HG02610 (cell line): Measurements from ENCODE around the gene TCF3.
A peak's percentile ranks its signal among the peaks of the same experiment; 100 is the strongest.
"Not testable (repeated sequence)": the region's sequence is repeated elsewhere in the genome, so short reads cannot be mapped to it uniquely, and the experiment has no call there.

Source experiments
- ATAC-seq: cut with Tn5 transposase; IDR thresholded peaks from one replicate; pipeline ENCODE4 v1.9.1; 2021; ENCODE audit warnings: mild to moderate bottlenecking, moderate library complexity; ENCODE audit not compliant: unreplicated experiment

TCF3 gene

GRCh38 chr19:1673645-1674292 lies 21.4 kb upstream of the TCF3 start:
- no peak for ATAC-seq

- ATAC-seq = no peak
Measured at GRCh38 chr19:1672769-1673644, 20.6 kb upstream of the TCF3 start.

GRCh38 chr19:1672038-1672768 lies 19.8 kb upstream of the TCF3 start:
- ATAC-seq = no peak

- ATAC-seq = no peak
Measured at GRCh38 chr19:1671716-1672037, 19.3 kb upstream of the TCF3 start.

GRCh38 chr19:1670747-1671146 lies 18.3 kb upstream of the TCF3 start:
- ATAC-seq = not testable (repeated sequence)

- peak; percentile 38 for ATAC-seq
Measured at GRCh38 chr19:1668486-1669270, 16.3 kb upstream of the TCF3 start.

- ATAC-seq = no peak
Measured at GRCh38 chr19:1668048-1668485, 15.7 kb upstream of the TCF3 start.

- no peak for ATAC-seq
Measured at GRCh38 chr19:1665565-1666047, 13.2 kb upstream of the TCF3 start.

GRCh38 chr19:1663852-1664251 lies 11.4 kb upstream of the TCF3 start:
- ATAC-seq = peak; percentile 32

GRCh38 chr19:1663227-1663626 lies 10.8 kb upstream of the TCF3 start:
- not testable (repeated sequence) for ATAC-seq

GRCh38 chr19:1661995-1662394 lies 9.6 kb upstream of the TCF3 start:
- ATAC-seq = no peak

GRCh38 chr19:1659084-1659427 lies 6.6 kb upstream of the TCF3 start:
- ATAC-seq = no peak

GRCh38 chr19:1658150-1659083 lies 6.0 kb upstream of the TCF3 start:
- ATAC-seq = no peak

- ATAC-seq = no peak
Measured at GRCh38 chr19:1657746-1658145, 5.3 kb upstream of the TCF3 start.

- ATAC-seq = no peak
Measured at GRCh38 chr19:1656988-1657536, 4.6 kb upstream of the TCF3 start.

- ATAC-seq = no peak
Measured at GRCh38 chr19:1655987-1656608, 3.7 kb upstream of the TCF3 start.

GRCh38 chr19:1655131-1655981 lies 2.9 kb upstream of the TCF3 start:
- ATAC-seq = no peak

GRCh38 chr19:1654178-1654792 lies 1.9 kb upstream of the TCF3 start:
- no peak for ATAC-seq
